ENCODE measurements around the gene TPRG1.
A peak's percentile ranks its signal among the peaks of the same experiment; 100 is the strongest.

TPRG1 gene

GRCh38 chr3:189232790-189233189 lies 61.0 kb downstream of the TPRG1 start:
- H3K4me3 ChIP-seq (ENCODE audit: control insufficient read depth, low read depth, low read length), result no peak overlapping the region
- TF ChIP-seq, protein P1, sequence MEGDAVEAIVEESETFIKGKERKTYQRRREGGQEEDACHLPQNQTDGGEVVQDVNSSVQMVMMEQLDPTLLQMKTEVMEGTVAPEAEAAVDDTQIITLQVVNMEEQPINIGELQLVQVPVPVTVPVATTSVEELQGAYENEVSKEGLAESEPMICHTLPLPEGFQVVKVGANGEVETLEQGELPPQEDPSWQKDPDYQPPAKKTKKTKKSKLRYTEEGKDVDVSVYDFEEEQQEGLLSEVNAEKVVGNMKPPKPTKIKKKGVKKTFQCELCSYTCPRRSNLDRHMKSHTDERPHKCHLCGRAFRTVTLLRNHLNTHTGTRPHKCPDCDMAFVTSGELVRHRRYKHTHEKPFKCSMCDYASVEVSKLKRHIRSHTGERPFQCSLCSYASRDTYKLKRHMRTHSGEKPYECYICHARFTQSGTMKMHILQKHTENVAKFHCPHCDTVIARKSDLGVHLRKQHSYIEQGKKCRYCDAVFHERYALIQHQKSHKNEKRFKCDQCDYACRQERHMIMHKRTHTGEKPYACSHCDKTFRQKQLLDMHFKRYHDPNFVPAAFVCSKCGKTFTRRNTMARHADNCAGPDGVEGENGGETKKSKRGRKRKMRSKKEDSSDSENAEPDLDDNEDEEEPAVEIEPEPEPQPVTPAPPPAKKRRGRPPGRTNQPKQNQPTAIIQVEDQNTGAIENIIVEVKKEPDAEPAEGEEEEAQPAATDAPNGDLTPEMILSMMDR (IDR thresholded peaks at IDR 0.05; ENCODE audit: control insufficient read depth, insufficient read depth, low read depth, low read length, missing control alignments), result no peak
- no peak for DNase-seq (ENCODE audit: low read depth)

GRCh38 chr3:189233225-189233858 lies 61.6 kb downstream of the TPRG1 start:
- TF ChIP-seq, protein P1 (IDR thresholded peaks at IDR 0.05; ENCODE audit: control insufficient read depth, insufficient read depth, low read depth, low read length, missing control alignments), result peak; percentile 83
- H3K4me3 ChIP-seq (ENCODE audit: control insufficient read depth, low read depth, low read length), result no peak overlapping the region
- peak; percentile 37 for DNase-seq (ENCODE audit: low read depth)

DNA sequence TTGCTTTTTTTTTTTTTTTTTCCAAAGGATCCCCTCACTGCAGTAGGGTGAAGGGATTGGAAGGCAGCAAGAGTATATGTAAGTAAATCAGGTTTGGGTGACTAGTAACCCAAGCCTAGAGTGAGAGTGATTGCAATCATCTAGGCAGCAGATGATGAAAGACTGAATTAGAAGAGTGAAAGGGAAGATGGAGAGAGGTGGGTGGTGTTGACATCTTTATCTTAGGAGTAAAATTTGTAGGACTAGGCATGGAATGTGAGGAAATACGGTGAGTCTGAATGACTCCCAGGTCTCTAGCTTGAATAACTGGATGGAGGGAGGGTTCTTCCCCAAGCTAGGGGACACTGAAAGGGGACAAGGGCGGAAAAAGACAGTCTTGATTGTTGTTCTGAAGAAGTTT lies 63.4 kb downstream of the TPRG1 start:
- peak; percentile 10 for DNase-seq (ENCODE audit: low read depth)
- H3K4me3 ChIP-seq (ENCODE audit: control insufficient read depth, low read depth, low read length), result no peak overlapping the region
- TF ChIP-seq, protein P1 (IDR thresholded peaks at IDR 0.05; ENCODE audit: control insufficient read depth, insufficient read depth, low read depth, low read length, missing control alignments), result no peak

DNA sequence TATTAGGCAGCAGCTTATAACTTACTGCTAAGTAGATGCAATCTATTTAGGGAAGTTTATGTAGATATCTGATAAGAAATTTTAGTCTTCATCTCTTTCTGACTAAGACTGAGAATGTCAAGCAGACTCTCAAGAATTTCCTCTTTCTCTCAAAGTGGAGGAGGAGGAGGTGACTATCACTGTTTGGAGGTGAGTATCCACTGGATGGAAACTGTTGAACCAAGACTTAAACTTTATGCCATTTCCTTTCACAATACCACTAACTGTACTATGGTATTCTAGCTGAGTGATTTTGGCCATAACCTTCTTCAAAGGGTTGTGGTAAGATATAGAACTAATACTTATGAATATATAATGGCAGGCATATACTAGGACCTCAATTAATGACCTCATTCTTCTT lies 64.6 kb downstream of the TPRG1 start:
- DNase-seq (ENCODE audit: low read depth), result no peak

GRCh38 chr3:189237526-189237925 lies 65.8 kb downstream of the TPRG1 start:
- H3K4me3 ChIP-seq (ENCODE audit: control insufficient read depth, low read depth, low read length), result no peak overlapping the region
- TF ChIP-seq, protein P1 (IDR thresholded peaks at IDR 0.05; ENCODE audit: control insufficient read depth, insufficient read depth, low read depth, low read length, missing control alignments), result no peak
- DNase-seq (ENCODE audit: low read depth), result no peak

More for the DNA sequence above, 64.6 kb downstream of the TPRG1 start:
- no peak overlapping the region for H3K4me3 ChIP-seq (ENCODE audit: control insufficient read depth, low read depth, low read length)
- TF ChIP-seq, protein P1 (IDR thresholded peaks at IDR 0.05; ENCODE audit: control insufficient read depth, insufficient read depth, low read depth, low read length, missing control alignments), result no peak

DNA sequence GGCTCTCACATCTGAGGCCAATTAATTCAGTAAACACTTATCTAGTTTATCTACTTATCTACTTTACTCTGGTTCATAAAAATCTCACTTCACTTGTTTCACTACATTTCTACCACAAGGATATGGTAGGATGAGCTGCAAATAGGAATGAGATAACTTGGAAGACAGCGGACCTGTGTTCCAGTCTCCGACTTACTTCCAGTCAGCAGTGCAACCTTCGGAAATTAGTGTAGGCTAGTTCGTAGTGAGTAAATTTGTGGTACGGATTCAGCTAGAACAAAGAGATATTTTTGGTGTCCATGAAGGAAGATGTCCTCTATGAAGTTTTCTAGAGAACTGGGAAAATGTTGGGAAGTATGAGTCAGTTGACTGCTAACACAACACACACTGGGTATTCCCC lies 66.3 kb downstream of the TPRG1 start:
- H3K4me3 ChIP-seq (ENCODE audit: control insufficient read depth, low read depth, low read length), result no peak overlapping the region

More for the DNA sequence above, 66.3 kb downstream of the TPRG1 start:
- no peak for DNase-seq (ENCODE audit: low read depth)
- TF ChIP-seq, protein P1 (IDR thresholded peaks at IDR 0.05; ENCODE audit: control insufficient read depth, insufficient read depth, low read depth, low read length, missing control alignments), result no peak
